ENCODE measurements around the gene LYPD4.
A peak's percentile ranks its signal among the peaks of the same experiment; 100 is the strongest.

The LYPD4 gene

GRCh38 chr19:41872775-41873647 lies 28.5 kb upstream of the LYPD4 start:
- peak; percentile 44 for DNase-seq

GRCh38 chr19:41872384-41872774 lies 27.9 kb upstream of the LYPD4 start:
- DNase-seq = no peak

GRCh38 chr19:41871573-41872383 lies 27.3 kb upstream of the LYPD4 start:
- DNase-seq = no peak

GRCh38 chr19:41870401-41870873 lies 26.0 kb upstream of the LYPD4 start:
- DNase-seq = no peak

GRCh38 chr19:41869374-41869955 lies 25.0 kb upstream of the LYPD4 start:
- no peak for DNase-seq

- no peak for DNase-seq
Measured at GRCh38 chr19:41868989-41869300, 24.5 kb upstream of the LYPD4 start.

GRCh38 chr19:41868120-41868988 lies 23.9 kb upstream of the LYPD4 start:
- DNase-seq = no peak

GRCh38 chr19:41866284-41866683 lies 21.8 kb upstream of the LYPD4 start:
- no peak for DNase-seq

GRCh38 chr19:41864374-41864773 lies 19.9 kb upstream of the LYPD4 start:
- DNase-seq = no peak

- no peak for DNase-seq
Measured at GRCh38 chr19:41863209-41863931, 18.9 kb upstream of the LYPD4 start.

- no peak for DNase-seq
Measured at GRCh38 chr19:41862445-41862986, 18.0 kb upstream of the LYPD4 start.

- DNase-seq = no peak
Measured at GRCh38 chr19:41861846-41862245, 17.4 kb upstream of the LYPD4 start.

GRCh38 chr19:41861116-41861768 lies 16.8 kb upstream of the LYPD4 start:
- no peak for DNase-seq

GRCh38 chr19:41860419-41861115 lies 16.1 kb upstream of the LYPD4 start:
- DNase-seq = no peak

GRCh38 chr19:41859618-41860418 lies 15.3 kb upstream of the LYPD4 start, which contains the start of gene RPS19:
Gene RPS19, plus strand, starts transcription at chr19:41860255. Its CDS starts 520 bp downstream, at chr19:41860775.
- DNase-seq = peak; percentile 97

- DNase-seq = no peak
Measured at GRCh38 chr19:41859213-41859617, 14.7 kb upstream of the LYPD4 start.

GRCh38 chr19:41853768-41854167 lies 9.3 kb upstream of the LYPD4 start:
- no peak for DNase-seq

- no peak for DNase-seq
Measured at GRCh38 chr19:41853344-41853743, 8.9 kb upstream of the LYPD4 start.

- no peak for DNase-seq
Measured at GRCh38 chr19:41851456-41851855, 7.0 kb upstream of the LYPD4 start.
